HepG2 (cell line): Measurements from ENCODE around the gene ETS2. TPM values are rescaled to one million over a fixed set of nuclear protein-coding genes. Genes with fewer than 3 reads are reported as not detected.

Experiments
- ATAC-seq: fragments of 200-7000 bp; cut with Tn5 transposase; 3 replicates; pipeline ENCODE4 v1.9.1; 2020; ENCODE audit warnings: mild to moderate bottlenecking, moderate library complexity
- BruUV-seq: library from RNA; stranded (reverse); fragments of 400-500 nt; replicated peaks from 2 replicates; lab custom pipeline; 2021; lab: Mats Ljungman, UMichigan
- CTCF ChIA-PET: fragments of 300-600 bp; formaldehyde crosslinking; extraction: SDS; loops from one replicate; lab custom pipeline; 2021; ENCODE audit warnings: low total read pairs, inconsistent platforms, low intra/inter-chr PET ratio; lab: Yijun Ruan, JAX
- POLR2A ChIA-PET: fragments of 350-600 bp; sonication (Branson Sonifier 250); formaldehyde crosslinking; loops from one replicate; lab custom pipeline; 2020; ENCODE audit warnings: antibody characterized with exemption, inconsistent platforms; lab: Yijun Ruan, JAX
- DNase-seq: peaks from one replicate; pipeline ENCODE4 v3.0.0-alpha.2; 2015; ENCODE audit warnings: low spot score
- FAIRE-seq: peaks from 3 replicates; lab custom pipeline; 2011; peaks lifted over from hg19 to GRCh38; lab: Jason Lieb, UNC
- H2AFZ ChIP-seq: one replicate; pipeline ENCODE4 v1.6.1; 2011; ENCODE audit warnings: low read length, inconsistent platforms
- H3K27ac ChIP-seq: fragments of 300-600 bp; 3 replicates; pipeline ENCODE4 v1.8.0; 2011; ENCODE audit warnings: mixed run types, mild to moderate bottlenecking, mixed read lengths, low read length, inconsistent platforms; ENCODE audit not compliant: insufficient read depth; ENCODE audit errors: extremely low read length
- H3K27me3 ChIP-seq, 2 experiments: fragments of 200-600 bp in 1 of 2; 2 replicates in 1 of 2; 3 replicates in 1 of 2; pipeline versions ENCODE4 v1.6.0 to v1.8.0; 2011; ENCODE audit warnings: low read length in 2 of 2, mild to moderate bottlenecking in 2 of 2, moderate library complexity in 2 of 2, inconsistent platforms in 1 of 2; ENCODE audit not compliant: insufficient read depth in 2 of 2, control insufficient read depth in 1 of 2
- H3K36me3 ChIP-seq, 2 experiments: fragments of 200-600 bp in 1 of 2; replicated peaks in 1 of 2; 2 replicates in 1 of 2; 3 replicates in 1 of 2; pipeline versions ENCODE4 v1.5.1 to v1.8.0; 2011; ENCODE audit warnings: low read length in 2 of 2, inconsistent platforms in 1 of 2; ENCODE audit not compliant: insufficient read depth in 2 of 2, control insufficient read depth in 1 of 2
- H3K4me1 ChIP-seq: 2 replicates; pipeline ENCODE4 v1.5.1; 2012; ENCODE audit warnings: low read length, inconsistent platforms; ENCODE audit not compliant: insufficient read depth
- H3K4me2 ChIP-seq: 2 replicates; pipeline ENCODE4 v1.6.0; 2011; ENCODE audit warnings: low read depth, low read length, inconsistent platforms
- H3K4me3 ChIP-seq, 3 experiments: fragments of 200-600 bp in 1 of 3; sonication (generic), shearing (Covaris generic) in 1 of 3; replicated peaks in 1 of 3; 2 replicates each; pipeline ENCODE4 v1.5.1; 2011 to 2016; ENCODE audit warnings: low read length in 3 of 3, inconsistent platforms in 2 of 3, low read depth in 2 of 3, mild to moderate bottlenecking in 2 of 3, control low read depth in 1 of 3, mixed read lengths in 1 of 3; ENCODE audit not compliant: insufficient read depth in 1 of 3
- H3K79me2 ChIP-seq: one replicate; pipeline ENCODE4 v1.6.1; 2011; ENCODE audit warnings: low read length, inconsistent platforms; ENCODE audit not compliant: insufficient read depth
- H3K9ac ChIP-seq: 2 replicates; pipeline ENCODE4 v1.6.0; 2011; ENCODE audit warnings: mild to moderate bottlenecking, low read depth, low read length, inconsistent platforms; ENCODE audit not compliant: insufficient read depth
- H3K9me3 ChIP-seq: 2 replicates; pipeline ENCODE4 v1.5.1; 2012; ENCODE audit warnings: mild to moderate bottlenecking, low read length
- H4K20me1 ChIP-seq: 2 replicates; pipeline ENCODE4 v1.6.0; 2011; ENCODE audit warnings: inconsistent platforms, mild to moderate bottlenecking, low read length, moderate library complexity; ENCODE audit not compliant: insufficient read depth
- ATF1 ChIP-seq: IDR thresholded peaks from 2 replicates; pipeline ENCODE4 v1.6.1; 2016; ENCODE audit warnings: mild to moderate bottlenecking, control low read depth
- DRAP1 ChIP-seq: IDR thresholded peaks from 2 replicates; pipeline ENCODE4 v1.6.1; 2016; ENCODE audit warnings: missing genetic modification reagents, missing compliant biosample characterization
- EZH2 ChIP-seq: conservative IDR thresholded peaks from 2 replicates; pipeline ENCODE4 v1.6.1; 2012; ENCODE audit warnings: mild to moderate bottlenecking, low read depth, low read length, moderate library complexity
- KDM2A ChIP-seq: sonication (generic); formaldehyde crosslinking; IDR thresholded peaks from 2 replicates; pipeline ENCODE4 v1.4.0; 2020; ENCODE audit warnings: low read depth, missing genetic modification reagents, borderline replicate concordance
- KDM3A ChIP-seq: IDR thresholded peaks from 2 replicates; pipeline ENCODE4 v1.6.1; 2018; ENCODE audit warnings: low read depth, missing compliant biosample characterization
- MATR3 ChIP-seq: sonication (generic); formaldehyde crosslinking; IDR thresholded peaks from 2 replicates; pipeline ENCODE4 v1.4.0; 2020; ENCODE audit warnings: missing genetic modification reagents
- TBP ChIP-seq: sonication (generic); formaldehyde crosslinking; IDR thresholded peaks from 2 replicates; pipeline ENCODE4 v1.5.0; 2020; ENCODE audit warnings: missing genetic modification reagents
- ZNF792 ChIP-seq: IDR thresholded peaks from 2 replicates; pipeline ENCODE4 v1.6.1; 2016
- ZNF878 ChIP-seq: sonication (generic); formaldehyde crosslinking; IDR thresholded peaks from 2 replicates; pipeline ENCODE4 v1.8.1; 2023; ENCODE audit warnings: mild to moderate bottlenecking, missing genetic modification reagents, moderate library complexity
- WGBS: methylation state at CpG from one replicate; pipeline ENCODE4 v1.1.6; 2017; ENCODE audit warnings: low lambda C conversion rate; 5-methylcytosine and 5-hydroxymethylcytosine counted together
- in situ Hi-C: cut with HindIII; loops from 2 replicates; pipeline ENCODE4 v1.10.0; 2017; ENCODE audit warnings: low pct_unique_long_range_greater_than_20kb; ENCODE audit not compliant: extremely low pct_ligation_motif_present
- intact Hi-C: fragments of 100-400 bp; cut with micrococcal nuclease; formaldehyde crosslinking; loops from one replicate; pipeline ENCODE4 v1.10.0; 2022; ENCODE audit not compliant: unreplicated experiment
- polyA plus RNA-seq, 8 experiments: library from polyadenylated mRNA; depleted of rRNA in 3 of 8; stranded (reverse) in 7 of 8; unstranded in 1 of 8; fragments of >200 nt; fragmentation: Illumina TruSeq in 4 of 8; extraction: Trizol in 4 of 8; gene quantifications; 2 replicates each; pipeline versions ENCODE4 v1.2.1 to v1.2.3, GENCODE V29; 2011 to 2016; ENCODE audit warnings: low read depth in 4 of 8, missing spikeins in 1 of 8, mixed read lengths in 1 of 8; ENCODE audit not compliant: insufficient read depth in 1 of 8
- total RNA-seq, 5 experiments: library from RNA; depleted of rRNA; stranded (reverse); fragments of >200 nt; fragmentation: Illumina TruSeq; extraction: Trizol; gene quantifications; 2 replicates each; pipeline ENCODE4 v1.2.3, GENCODE V29; 2016; ENCODE audit warnings: low read depth in 1 of 5
- TF ChIP-seq, protein P1 (sequence below): sonication (generic); formaldehyde crosslinking; IDR thresholded peaks from 2 replicates; pipeline ENCODE4 v1.4.0; 2020; ENCODE audit warnings: missing genetic modification reagents
- TF ChIP-seq, protein P2 (sequence below), 2 experiments: fragments of 450-650 bp in 1 of 2; sonication (generic) in 1 of 2; formaldehyde crosslinking in 1 of 2; IDR thresholded peaks; 2 replicates each; pipeline versions ENCODE4 v1.6.1 to v1.8.0; 2016 to 2022; ENCODE audit warnings: antibody characterized with exemption in 1 of 2, mild to moderate bottlenecking in 1 of 2, missing genetic modification reagents in 1 of 2

Gene ETS2
- total and polyA plus RNA-seq, 2 of the 13 experiments (the other 11 are each of a cell fraction or from before 2014, with no cell fraction given): 24.6 to 64.4 TPM

DNA sequence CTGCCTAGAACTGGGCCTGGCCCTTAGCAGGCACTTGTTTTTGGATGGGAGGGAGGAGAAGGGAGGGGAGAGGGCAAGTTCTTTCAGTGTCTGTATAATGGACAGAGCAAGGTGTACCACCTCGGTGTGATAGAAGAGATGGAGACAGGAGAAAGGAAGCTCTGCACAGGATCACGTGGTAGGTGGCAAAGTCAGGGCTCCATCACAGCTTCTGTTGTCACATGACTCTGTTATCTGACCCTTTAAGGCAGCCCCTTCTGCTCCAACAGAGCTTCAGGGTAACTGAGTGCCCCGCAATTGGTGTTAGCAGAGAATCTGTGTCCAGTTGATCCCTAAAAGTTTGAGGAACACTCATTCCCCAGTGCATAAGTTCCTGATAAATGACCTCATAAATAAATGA lies 16.5 kb upstream of the ETS2 start:
- Histone ChIP-seq H3K4me3 (no peak overlapping the region), H3K9ac (0 out of 2 replicates have a peak overlapping the region, but pooled peaks have one; percentile 80), H3K36me3 (no peaks in the 10 kb centered on the region), H3K27ac (peak overlapping the region; percentile 97), H3K9me3 (no peaks in the 10 kb centered on the region), H3K4me1 (peaks cover 69% of the 10 kb centered on the region), H3K4me2 (peak overlapping the region; percentile 9; the same call in 1 of the 2 replicates), H3K27me3 (no peaks in the 10 kb centered on the region), H2AFZ (no peak overlapping the region), H4K20me1 (no peaks in the 10 kb centered on the region), H3K79me2 (no peaks in the 10 kb centered on the region)
- CTCF ChIA-PET: no interaction called here
- no peak for DNase-seq
- no peak for FAIRE-seq
- no TSS peak for BruUV-seq
- POLR2A ChIA-PET: interaction anchor here (2.0 to 3.5 kb wide), 2 partner anchors 16 to 19 kb away, joined by 6 to 33 read pairs; no protein-coding TSS in a partner anchor
- intact Hi-C loops (loop anchor here (5.0 kb wide), 1 partner anchor 33 kb away; no protein-coding TSS in a partner anchor), in situ Hi-C loops (no loop called here)
- 100% methylated on average over 3 of the region's 3 CpGs for WGBS
- TF ChIP-seq KDM3A (CRISPR knock-in tag): no peak
- no peak for TF ChIP-seq EZH2
- TF ChIP-seq ATF1 (CRISPR knock-in tag): no peak
- TF ChIP-seq TBP (CRISPR knock-in tag): no peak
- no peak for TF ChIP-seq ZNF878 (CRISPR knock-in tag)
- TF ChIP-seq, protein P1, sequence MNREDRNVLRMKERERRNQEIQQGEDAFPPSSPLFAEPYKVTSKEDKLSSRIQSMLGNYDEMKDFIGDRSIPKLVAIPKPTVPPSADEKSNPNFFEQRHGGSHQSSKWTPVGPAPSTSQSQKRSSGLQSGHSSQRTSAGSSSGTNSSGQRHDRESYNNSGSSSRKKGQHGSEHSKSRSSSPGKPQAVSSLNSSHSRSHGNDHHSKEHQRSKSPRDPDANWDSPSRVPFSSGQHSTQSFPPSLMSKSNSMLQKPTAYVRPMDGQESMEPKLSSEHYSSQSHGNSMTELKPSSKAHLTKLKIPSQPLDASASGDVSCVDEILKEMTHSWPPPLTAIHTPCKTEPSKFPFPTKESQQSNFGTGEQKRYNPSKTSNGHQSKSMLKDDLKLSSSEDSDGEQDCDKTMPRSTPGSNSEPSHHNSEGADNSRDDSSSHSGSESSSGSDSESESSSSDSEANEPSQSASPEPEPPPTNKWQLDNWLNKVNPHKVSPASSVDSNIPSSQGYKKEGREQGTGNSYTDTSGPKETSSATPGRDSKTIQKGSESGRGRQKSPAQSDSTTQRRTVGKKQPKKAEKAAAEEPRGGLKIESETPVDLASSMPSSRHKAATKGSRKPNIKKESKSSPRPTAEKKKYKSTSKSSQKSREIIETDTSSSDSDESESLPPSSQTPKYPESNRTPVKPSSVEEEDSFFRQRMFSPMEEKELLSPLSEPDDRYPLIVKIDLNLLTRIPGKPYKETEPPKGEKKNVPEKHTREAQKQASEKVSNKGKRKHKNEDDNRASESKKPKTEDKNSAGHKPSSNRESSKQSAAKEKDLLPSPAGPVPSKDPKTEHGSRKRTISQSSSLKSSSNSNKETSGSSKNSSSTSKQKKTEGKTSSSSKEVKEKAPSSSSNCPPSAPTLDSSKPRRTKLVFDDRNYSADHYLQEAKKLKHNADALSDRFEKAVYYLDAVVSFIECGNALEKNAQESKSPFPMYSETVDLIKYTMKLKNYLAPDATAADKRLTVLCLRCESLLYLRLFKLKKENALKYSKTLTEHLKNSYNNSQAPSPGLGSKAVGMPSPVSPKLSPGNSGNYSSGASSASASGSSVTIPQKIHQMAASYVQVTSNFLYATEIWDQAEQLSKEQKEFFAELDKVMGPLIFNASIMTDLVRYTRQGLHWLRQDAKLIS (CRISPR knock-in tag): no peak
- TF ChIP-seq, protein P2, sequence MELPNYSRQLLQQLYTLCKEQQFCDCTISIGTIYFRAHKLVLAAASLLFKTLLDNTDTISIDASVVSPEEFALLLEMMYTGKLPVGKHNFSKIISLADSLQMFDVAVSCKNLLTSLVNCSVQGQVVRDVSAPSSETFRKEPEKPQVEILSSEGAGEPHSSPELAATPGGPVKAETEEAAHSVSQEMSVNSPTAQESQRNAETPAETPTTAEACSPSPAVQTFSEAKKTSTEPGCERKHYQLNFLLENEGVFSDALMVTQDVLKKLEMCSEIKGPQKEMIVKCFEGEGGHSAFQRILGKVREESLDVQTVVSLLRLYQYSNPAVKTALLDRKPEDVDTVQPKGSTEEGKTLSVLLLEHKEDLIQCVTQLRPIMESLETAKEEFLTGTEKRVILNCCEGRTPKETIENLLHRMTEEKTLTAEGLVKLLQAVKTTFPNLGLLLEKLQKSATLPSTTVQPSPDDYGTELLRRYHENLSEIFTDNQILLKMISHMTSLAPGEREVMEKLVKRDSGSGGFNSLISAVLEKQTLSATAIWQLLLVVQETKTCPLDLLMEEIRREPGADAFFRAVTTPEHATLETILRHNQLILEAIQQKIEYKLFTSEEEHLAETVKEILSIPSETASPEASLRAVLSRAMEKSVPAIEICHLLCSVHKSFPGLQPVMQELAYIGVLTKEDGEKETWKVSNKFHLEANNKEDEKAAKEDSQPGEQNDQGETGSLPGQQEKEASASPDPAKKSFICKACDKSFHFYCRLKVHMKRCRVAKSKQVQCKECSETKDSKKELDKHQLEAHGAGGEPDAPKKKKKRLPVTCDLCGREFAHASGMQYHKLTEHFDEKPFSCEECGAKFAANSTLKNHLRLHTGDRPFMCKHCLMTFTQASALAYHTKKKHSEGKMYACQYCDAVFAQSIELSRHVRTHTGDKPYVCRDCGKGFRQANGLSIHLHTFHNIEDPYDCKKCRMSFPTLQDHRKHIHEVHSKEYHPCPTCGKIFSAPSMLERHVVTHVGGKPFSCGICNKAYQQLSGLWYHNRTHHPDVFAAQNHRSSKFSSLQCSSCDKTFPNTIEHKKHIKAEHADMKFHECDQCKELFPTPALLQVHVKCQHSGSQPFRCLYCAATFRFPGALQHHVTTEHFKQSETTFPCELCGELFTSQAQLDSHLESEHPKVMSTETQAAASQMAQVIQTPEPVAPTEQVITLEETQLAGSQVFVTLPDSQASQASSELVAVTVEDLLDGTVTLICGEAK (IDR thresholded peaks at IDR 0.05): no peak
- TF ChIP-seq, protein P2 (CRISPR knock-in tag; IDR thresholded peaks at IDR 0.05): no peak
- TF ChIP-seq ZNF792: no peak
- no peak for TF ChIP-seq KDM2A
- no peak for TF ChIP-seq MATR3 (CRISPR knock-in tag)
- no peak for TF ChIP-seq DRAP1 (CRISPR knock-in tag)
- ATAC-seq: no peak
